Embryonic facial prominence (tissue), 1 donor: ENCODE measurements around the gene THSD4.
"Not testable (repeated sequence)": the region's sequence is repeated elsewhere in the genome, so short reads cannot be mapped to it uniquely, and the experiment has no call there.

ENCODE experiments used
- DNase-seq: peaks from one replicate; pipeline ENCODE4 v3.0.0-alpha.2; 2016; ENCODE audit errors: extremely low spot score

Gene THSD4

GRCh38 chr15:71187526-71187925, 72.3 kb downstream of the THSD4 start:
- no peak for DNase-seq

- DNase-seq: no peak
Observed at GRCh38 chr15:71189718-71190117, 74.4 kb downstream of the THSD4 start.

- DNase-seq: no peak
Observed at GRCh38 chr15:71191296-71191695, 76.0 kb downstream of the THSD4 start.

- no peak for DNase-seq
Observed at GRCh38 chr15:71192816-71193215, 77.5 kb downstream of the THSD4 start.

GRCh38 chr15:71194286-71194685, 79.0 kb downstream of the THSD4 start:
- no peak for DNase-seq

GRCh38 chr15:71195242-71195641, 80.0 kb downstream of the THSD4 start:
- no peak for DNase-seq

GRCh38 chr15:71197620-71198019, 82.3 kb downstream of the THSD4 start:
- DNase-seq: no peak

- no peak for DNase-seq
Observed at GRCh38 chr15:71198846-71199245, 83.6 kb downstream of the THSD4 start.

- no peak for DNase-seq
Observed at GRCh38 chr15:71199384-71200351, 84.4 kb downstream of the THSD4 start.

- DNase-seq: peak; percentile 65
Observed at GRCh38 chr15:71201477-71201876, 86.2 kb downstream of the THSD4 start.

GRCh38 chr15:71202712-71203111, 87.4 kb downstream of the THSD4 start:
- DNase-seq: no peak

GRCh38 chr15:71203586-71204474, 88.6 kb downstream of the THSD4 start:
- no peak for DNase-seq

- no peak for DNase-seq
Observed at GRCh38 chr15:71207141-71207540, 91.9 kb downstream of the THSD4 start.

GRCh38 chr15:71212146-71212545, 96.9 kb downstream of the THSD4 start:
- DNase-seq: no peak

- DNase-seq: not testable (repeated sequence)
Observed at GRCh38 chr15:71213943-71214342, 98.7 kb downstream of the THSD4 start.

- DNase-seq: no peak
Observed at GRCh38 chr15:71215126-71215894, 100.0 kb downstream of the THSD4 start.

GRCh38 chr15:71218272-71218805, 103.1 kb downstream of the THSD4 start:
- DNase-seq: no peak

- DNase-seq: no peak
Observed at GRCh38 chr15:71219101-71219500, 103.8 kb downstream of the THSD4 start.

GRCh38 chr15:71219645-71220044, 104.4 kb downstream of the THSD4 start:
- DNase-seq: no peak

- DNase-seq: no peak
Observed at GRCh38 chr15:71220828-71221227, 105.6 kb downstream of the THSD4 start.

GRCh38 chr15:71221417-71221816, 106.1 kb downstream of the THSD4 start:
- no peak for DNase-seq
